Right lung (tissue), 5 donors: ENCODE data around the gene CCDC88B. TPM values are rescaled to one million over a fixed set of nuclear protein-coding genes. Genes with fewer than 3 reads are reported as not detected.
A peak's percentile ranks its signal among the peaks of the same experiment; 100 is the strongest.

Source experiments
- DNase-seq, 2 donors: peaks; one replicate each; pipeline ENCODE4 v3.0.0-alpha.2; 2013
- polyA plus RNA-seq, 5 donors: library from polyadenylated mRNA; unstranded; fragments of 120-200 nt; gene quantifications; one replicate each; pipeline versions ENCODE4 v1.2.1 to v1.2.3, GENCODE V29; 2013; ENCODE audit warnings: inconsistent platforms in 1 of 5, low replicate concordance in 1 of 5; ENCODE audit not compliant: insufficient read length in 5 of 5, insufficient read depth in 1 of 5

CCDC88B gene
- polyA plus RNA-seq, 5 donors = 3.9 to 7.4 (median 5.2) TPM

- DNase-seq = no peak
Observed at GRCh38 chr11:64379160-64379559, 39.2 kb downstream of the CCDC88B start.

- no peak for DNase-seq
Observed at GRCh38 chr11:64379817-64380709, 40.1 kb downstream of the CCDC88B start.

DNA sequence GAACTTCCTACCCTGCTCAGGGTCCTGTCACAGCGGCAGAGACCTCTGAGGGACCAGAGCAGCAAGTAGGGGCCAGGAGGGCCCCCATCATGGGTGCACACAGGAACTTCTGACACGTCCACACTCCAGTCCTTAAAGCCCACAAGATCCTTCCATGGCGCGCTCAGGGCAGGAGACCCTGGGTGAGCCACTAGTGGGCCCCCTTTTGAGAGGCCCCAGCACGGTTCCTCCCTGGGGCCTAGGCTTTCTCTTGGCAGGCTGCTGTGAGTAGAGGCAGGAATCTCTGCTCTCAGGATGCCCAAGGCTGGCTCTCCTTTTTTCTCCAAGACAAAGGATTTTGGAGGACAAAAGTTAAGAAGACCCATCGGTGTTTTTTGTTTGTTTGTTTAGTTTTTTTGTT lies 41.3 kb downstream of the CCDC88B start:
- no peak for DNase-seq

DNA sequence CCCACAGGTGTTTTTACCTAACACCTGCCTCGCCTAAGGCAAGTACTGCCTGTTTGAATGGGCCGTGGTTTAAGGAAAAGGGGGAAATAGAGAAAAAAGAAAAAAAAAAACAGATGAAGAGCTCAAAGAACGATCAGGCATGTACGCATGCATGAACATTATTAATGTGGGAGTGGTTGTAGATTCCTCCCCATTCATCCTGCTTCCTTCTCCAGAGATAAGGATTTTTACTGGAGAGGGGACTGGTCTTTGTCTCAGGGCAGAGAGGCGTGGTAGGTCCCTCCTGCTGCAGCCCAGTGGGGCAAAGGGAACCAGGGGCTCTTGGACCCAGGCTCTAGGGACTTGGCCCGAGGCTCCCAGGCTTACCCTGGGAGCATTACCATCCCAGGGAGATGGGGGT lies 42.0 kb downstream of the CCDC88B start:
- no peak for DNase-seq

DNA sequence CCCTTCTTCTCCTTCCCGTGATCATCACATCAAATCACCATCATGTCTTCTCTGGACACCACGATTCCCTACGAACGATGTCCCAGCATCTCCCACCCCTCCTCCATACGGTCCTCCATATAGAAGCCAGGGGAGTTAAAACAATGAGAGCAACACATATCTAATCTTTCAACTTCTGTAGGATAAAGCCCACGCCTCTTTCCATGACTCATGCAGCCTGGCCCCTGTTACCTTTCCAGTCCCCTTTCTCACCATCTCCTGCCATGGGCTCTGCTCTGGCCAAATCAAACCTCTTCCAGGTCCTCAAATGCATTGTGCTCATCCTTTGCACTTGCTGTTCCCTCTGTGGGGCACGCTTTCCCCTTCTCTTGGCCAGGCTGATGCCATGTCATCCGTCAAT lies 42.6 kb downstream of the CCDC88B start:
- DNase-seq = no peak

DNA sequence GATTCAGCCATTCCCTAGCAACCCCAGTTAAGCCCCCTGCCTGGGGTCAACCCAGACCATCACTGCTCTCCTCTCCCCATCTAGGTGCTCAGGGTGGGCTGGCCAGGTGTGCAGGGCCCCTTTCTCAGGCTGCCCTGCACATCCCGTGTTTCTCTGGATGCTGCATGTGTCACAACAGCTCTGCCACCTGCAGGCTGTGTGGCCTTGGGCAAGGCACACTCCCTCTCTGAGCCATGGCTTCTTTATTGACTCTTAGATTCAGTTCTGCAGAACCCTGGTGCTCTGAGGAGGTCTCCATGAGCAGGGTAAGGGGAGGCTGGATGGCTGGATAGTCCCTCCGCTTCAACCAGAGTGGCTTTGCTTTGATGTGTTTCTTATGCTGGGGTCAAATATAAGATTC lies 43.6 kb downstream of the CCDC88B start:
- DNase-seq = no peak

DNA sequence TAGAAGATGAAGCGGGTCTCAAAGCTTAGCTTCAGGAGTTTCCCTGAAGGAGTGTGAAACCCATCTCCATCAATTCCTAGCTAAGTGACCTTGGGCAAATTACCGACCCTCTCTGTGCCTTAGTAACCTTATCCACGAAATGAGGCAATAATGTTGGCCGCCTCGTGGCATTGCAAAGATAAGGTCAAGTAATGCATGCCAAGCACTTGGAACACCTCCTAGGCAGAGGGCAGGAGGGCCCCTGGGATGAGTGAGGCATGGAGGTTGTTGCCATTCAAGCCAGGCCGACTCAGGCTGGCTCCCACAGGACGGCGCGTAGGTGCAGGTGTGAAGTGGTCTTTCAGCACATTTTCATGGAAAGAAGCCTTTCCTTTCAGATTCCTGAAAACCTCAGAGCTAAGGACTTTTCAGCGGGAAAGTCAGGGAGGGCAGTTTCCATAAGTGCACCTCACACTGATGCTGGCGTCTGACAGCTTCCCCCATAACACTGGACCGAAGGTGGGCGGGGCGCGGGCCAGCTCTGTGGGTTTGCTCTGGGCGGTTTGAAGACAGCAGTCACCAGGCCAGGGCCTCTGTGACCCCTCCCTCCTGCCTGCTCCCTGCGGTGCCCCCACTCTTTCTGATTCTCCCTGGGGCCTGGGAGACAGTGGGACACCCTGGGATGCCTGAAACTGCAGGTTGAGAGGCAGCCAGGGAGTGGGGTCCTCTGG lies 44.2 kb downstream of the CCDC88B start:
- no peak for DNase-seq

- no peak for DNase-seq
Observed at GRCh38 chr11:64384981-64385944, 45.3 kb downstream of the CCDC88B start.

DNA sequence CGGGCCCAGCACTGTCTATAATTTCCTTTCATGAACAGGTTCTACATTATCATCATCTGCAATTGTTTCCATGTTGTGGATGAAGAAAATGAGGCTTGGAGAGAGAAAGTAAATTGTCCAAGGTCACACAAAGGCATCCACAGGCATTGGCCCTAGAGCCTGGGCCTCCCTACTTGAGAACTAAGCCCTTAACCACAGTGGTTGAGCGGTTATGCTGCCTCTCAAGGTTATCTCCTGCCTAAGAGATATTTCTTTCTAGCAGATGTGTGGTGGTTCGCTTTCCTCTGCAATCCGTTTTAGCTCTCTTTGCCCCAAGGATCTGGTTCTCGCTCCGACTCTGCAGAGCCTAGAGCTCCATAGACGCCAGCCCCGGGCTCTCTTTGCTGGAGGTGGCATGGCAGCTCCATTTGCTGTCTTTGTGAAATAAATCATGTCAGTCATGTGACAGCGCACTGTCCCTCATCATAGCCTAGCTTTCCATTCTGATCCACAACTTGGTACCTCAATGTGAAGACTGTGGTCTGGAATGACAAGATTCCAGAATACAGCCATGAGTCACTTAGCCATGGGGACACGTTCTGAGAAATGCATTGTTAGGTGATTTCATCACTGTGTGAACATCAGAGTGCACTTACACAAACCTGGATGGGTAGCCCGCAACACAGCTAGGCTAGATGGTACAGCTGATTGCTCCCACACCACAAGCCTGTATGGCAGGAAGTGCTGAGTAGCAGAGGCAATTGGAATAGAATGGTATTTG lies 46.1 kb downstream of the CCDC88B start:
- no peak for DNase-seq

DNA sequence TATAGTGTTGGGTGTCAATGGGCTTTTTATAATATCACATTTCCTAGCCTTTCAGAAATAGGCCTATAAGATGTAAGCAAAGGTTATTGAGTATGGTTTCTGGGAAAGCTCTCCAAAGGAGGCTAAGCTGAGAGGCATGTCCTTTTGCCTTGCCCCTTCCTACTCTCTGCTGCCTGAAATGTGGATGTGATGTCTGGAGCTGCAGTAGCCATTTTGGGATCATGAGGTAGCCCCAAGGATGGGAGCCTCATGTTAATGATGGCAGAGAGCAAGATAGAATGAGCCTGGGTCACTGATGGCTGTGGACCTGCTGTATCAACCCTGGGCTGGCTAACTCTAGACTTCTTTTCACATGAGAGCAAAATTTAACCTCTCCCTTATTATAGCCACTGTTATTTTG lies 47.9 kb downstream of the CCDC88B start:
- DNase-seq = no peak

- no peak for DNase-seq
Observed at GRCh38 chr11:64388894-64389293, 48.9 kb downstream of the CCDC88B start.

DNA sequence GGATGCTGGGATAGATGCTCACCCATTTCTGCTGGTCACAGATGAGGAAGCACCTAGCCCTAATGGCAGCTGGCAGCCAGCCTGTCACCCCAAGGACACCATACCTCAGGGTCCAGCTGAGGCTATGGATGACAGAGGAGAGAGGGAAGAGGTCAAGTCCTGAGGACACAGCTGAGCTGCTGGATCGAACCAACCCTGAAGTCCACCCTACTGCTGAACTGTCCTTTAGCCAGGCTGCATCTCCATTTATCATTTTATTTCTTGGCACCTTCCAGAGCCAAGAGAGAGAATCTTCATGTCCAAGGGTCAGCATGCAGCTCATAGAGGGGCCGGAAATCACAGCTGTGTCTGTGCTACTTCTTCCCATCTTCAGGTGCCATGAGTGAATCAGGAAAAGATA lies 49.8 kb downstream of the CCDC88B start:
- DNase-seq = no peak

GRCh38 chr11:64390558-64390957 lies 50.6 kb downstream of the CCDC88B start:
- no peak for DNase-seq

- DNase-seq = no peak
Observed at GRCh38 chr11:64391839-64392238, 51.8 kb downstream of the CCDC88B start.

- DNase-seq = no peak
Observed at GRCh38 chr11:64395545-64396078, 55.6 kb downstream of the CCDC88B start.

DNA sequence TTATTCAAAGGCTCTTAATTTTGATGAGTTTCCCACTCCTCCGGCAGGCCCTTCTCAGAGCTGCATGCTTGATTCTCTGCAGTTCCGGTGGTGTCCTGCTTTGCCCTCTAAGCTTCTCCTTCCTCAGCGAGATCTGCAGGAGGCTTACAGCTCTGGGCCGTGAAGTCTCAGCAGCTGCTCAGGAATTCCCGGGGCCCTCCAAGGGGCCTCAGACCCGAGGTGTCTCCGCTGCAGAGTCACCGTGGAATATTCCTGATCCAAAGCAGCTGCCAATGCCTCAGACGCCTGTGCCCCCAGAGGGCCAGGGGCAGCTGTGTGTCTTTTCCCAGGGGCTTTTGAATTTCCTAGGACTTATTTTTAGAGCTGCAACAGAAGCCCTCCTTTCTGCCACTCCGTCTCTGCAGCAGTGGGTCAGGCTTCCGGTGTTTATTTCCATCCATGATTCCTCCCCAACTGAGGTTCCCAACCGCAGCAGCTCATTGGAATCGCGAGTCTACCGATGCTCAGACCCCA lies 56.1 kb downstream of the CCDC88B start:
- peak in 1 of 2 donors; percentile 7 for DNase-seq

DNA sequence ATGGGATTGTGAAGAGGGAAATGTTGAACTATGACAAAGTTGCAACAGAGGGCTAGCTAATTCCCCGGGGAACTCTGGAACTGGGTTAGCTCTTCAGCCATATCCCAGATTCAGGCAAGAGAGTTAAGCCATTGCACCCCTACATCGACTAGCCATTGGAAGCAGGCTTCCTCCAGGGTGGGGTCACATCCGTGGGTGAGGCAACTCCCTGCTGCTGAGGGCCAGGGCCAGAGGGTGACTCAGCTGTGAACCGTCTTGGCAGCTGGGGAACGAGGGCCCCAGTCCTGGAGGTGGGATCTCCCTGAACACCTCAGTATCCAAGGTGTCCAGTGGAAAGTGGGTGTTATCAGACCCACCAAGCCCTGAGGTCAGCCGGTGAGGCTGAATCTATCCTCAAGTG lies 60.1 kb downstream of the CCDC88B start:
- DNase-seq = no peak

DNA sequence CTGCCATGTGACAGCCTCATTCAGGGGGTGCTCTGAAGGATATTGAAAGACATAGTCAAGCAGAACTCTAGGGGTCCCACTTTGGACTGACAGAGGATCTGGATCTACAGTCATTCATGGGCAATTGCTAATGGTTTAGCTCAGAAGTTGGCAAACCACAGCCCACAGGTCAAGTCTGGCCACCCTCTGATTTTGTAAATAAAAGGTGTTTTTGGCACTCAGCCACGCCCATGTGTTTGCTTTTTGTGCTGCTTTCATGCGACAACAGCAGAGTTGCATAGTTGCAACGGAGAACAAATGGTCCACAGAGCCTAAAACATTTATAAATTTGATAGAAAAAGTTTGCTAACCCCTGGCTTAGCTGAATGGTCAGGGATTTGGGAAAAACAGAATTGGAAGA lies 60.7 kb downstream of the CCDC88B start:
- DNase-seq = no peak

GRCh38 chr11:64401775-64402174 lies 61.8 kb downstream of the CCDC88B start:
- no peak for DNase-seq

- no peak for DNase-seq
Observed at GRCh38 chr11:64403106-64403505, 63.1 kb downstream of the CCDC88B start.
